Endothelial cell of umbilical vein (primary cell): ENCODE measurements around the gene STOX1. TPM values are rescaled to one million over a fixed set of nuclear protein-coding genes. Genes with fewer than 3 reads are reported as not detected.

Experiments
- BruUV-seq: library from RNA; stranded (reverse); fragments of 400-500 nt; replicated peaks from 2 replicates; lab custom pipeline; 2021; lab: Mats Ljungman, UMichigan
- CTCF ChIA-PET: fragments of 300-600, 350-600 bp; sonication (Branson Sonifier 250); formaldehyde crosslinking; loops from one replicate; lab custom pipeline; 2021; ENCODE audit warnings: antibody characterized with exemption, inconsistent platforms; lab: Charles Lee
- POLR2A ChIA-PET: fragments of 300-600, 350-600 bp; sonication (Branson Sonifier 250); formaldehyde crosslinking; loops from one replicate; lab custom pipeline; 2021; ENCODE audit warnings: antibody characterized with exemption, inconsistent platforms; lab: Charles Lee
- DNase-seq: peaks from one replicate; pipeline ENCODE4 v3.0.0-alpha.2; 2011; ENCODE audit warnings: low read depth, low spot score
- FAIRE-seq: peaks from 2 replicates; lab custom pipeline; 2011; peaks lifted over from hg19 to GRCh38; lab: Jason Lieb, UNC
- H2AFZ ChIP-seq: 2 replicates; pipeline ENCODE4 v1.6.0; 2012; ENCODE audit warnings: low read depth, low read length, control low read depth, inconsistent platforms
- H3K27ac ChIP-seq: 2 replicates; pipeline ENCODE4 v1.5.1; 2011; ENCODE audit warnings: low read depth, mild to moderate bottlenecking, control low read depth, low read length, moderate library complexity; ENCODE audit not compliant: insufficient read depth
- H3K27me3 ChIP-seq, 2 experiments: 2 replicates each; pipeline versions ENCODE4 v1.6.0 to v1.6.1; 2011; ENCODE audit warnings: low read length in 2 of 2, mixed read lengths in 1 of 2; ENCODE audit not compliant: control insufficient read depth in 2 of 2, insufficient read depth in 2 of 2
- H3K36me3 ChIP-seq, 2 experiments: 2 replicates in 1 of 2; 3 replicates in 1 of 2; pipeline ENCODE4 v1.5.1; 2011; ENCODE audit warnings: low read length in 2 of 2, mild to moderate bottlenecking in 1 of 2, moderate library complexity in 1 of 2; ENCODE audit not compliant: control insufficient read depth in 2 of 2, insufficient read depth in 2 of 2; ENCODE audit errors: extremely low read depth in 1 of 2
- H3K4me1 ChIP-seq: 3 replicates; pipeline ENCODE4 v1.5.1; 2011; ENCODE audit warnings: mild to moderate bottlenecking, low read length; ENCODE audit not compliant: control insufficient read depth, insufficient read depth; ENCODE audit errors: extremely low read depth
- H3K4me2 ChIP-seq: 2 replicates; pipeline ENCODE4 v1.6.1; 2011; ENCODE audit warnings: low read length, control low read depth, mixed read lengths; ENCODE audit not compliant: insufficient read depth
- H3K4me3 ChIP-seq, 3 experiments: fragments of 200-600 bp in 1 of 3; sonication (generic), shearing (Covaris generic) in 1 of 3; replicated peaks in 1 of 3; 2 replicates each; pipeline ENCODE4 v1.5.1; 2011 to 2016; ENCODE audit warnings: control low read depth in 3 of 3, low read length in 3 of 3, mild to moderate bottlenecking in 2 of 3, inconsistent platforms in 1 of 3, low read depth in 1 of 3, moderate library complexity in 1 of 3; ENCODE audit not compliant: insufficient read depth in 1 of 3
- H3K79me2 ChIP-seq: 2 replicates; pipeline ENCODE4 v1.6.0; 2012; ENCODE audit warnings: low read length, inconsistent platforms; ENCODE audit not compliant: control insufficient read depth, insufficient read depth
- H3K9ac ChIP-seq: replicated peaks from 2 replicates; pipeline ENCODE3; 2011; ENCODE audit warnings: low read length, control low read depth; ENCODE audit not compliant: insufficient read depth; ENCODE audit errors: extremely low read depth
- H3K9me1 ChIP-seq: replicated peaks from 3 replicates; pipeline ENCODE4 v1.6.0; 2011; ENCODE audit warnings: mild to moderate bottlenecking, low read length; ENCODE audit not compliant: control insufficient read depth, insufficient read depth; ENCODE audit errors: extremely low read depth
- H3K9me3 ChIP-seq: replicated peaks from 2 replicates; pipeline ENCODE4 v1.5.1; 2012; ENCODE audit warnings: low read length, inconsistent platforms; ENCODE audit not compliant: control insufficient read depth, insufficient read depth
- H4K20me1 ChIP-seq: replicated peaks from 2 replicates; pipeline ENCODE3; 2011; ENCODE audit warnings: mild to moderate bottlenecking, low read length; ENCODE audit not compliant: control insufficient read depth, insufficient read depth; ENCODE audit errors: extremely low read depth
- CTCF ChIP-seq, 2 donors: IDR thresholded peaks; 1 replicate in 1 of 2; 2 replicates in 1 of 2; pipeline ENCODE4 v1.5.1; 2011; ENCODE audit warnings: low read length in 2 of 2, mild to moderate bottlenecking in 2 of 2, moderate library complexity in 2 of 2, control low read depth in 1 of 2, inconsistent platforms in 1 of 2, low read depth in 1 of 2; ENCODE audit not compliant: insufficient read depth in 1 of 2; ENCODE audit errors: extremely low read depth in 1 of 2
- EZH2 ChIP-seq: IDR thresholded peaks from 2 replicates; pipeline ENCODE4 v1.6.1; 2012; ENCODE audit warnings: borderline replicate concordance, low read depth, mild to moderate bottlenecking, moderate library complexity, low read length, inconsistent platforms; ENCODE audit not compliant: severe bottlenecking
- FOS ChIP-seq: IDR thresholded peaks from 2 replicates; pipeline ENCODE4 v1.6.1; 2011; ENCODE audit warnings: mild to moderate bottlenecking, low read length, moderate library complexity, borderline replicate concordance; ENCODE audit not compliant: insufficient read depth
- GATA2 ChIP-seq: IDR thresholded peaks from 2 replicates; pipeline ENCODE4 v1.7.0; 2011; ENCODE audit warnings: low read depth, mild to moderate bottlenecking, moderate library complexity, mixed read lengths, low read length; ENCODE audit not compliant: insufficient read length, insufficient read depth
- JUN ChIP-seq: IDR thresholded peaks from 2 replicates; pipeline ENCODE4 v1.6.1; 2011; ENCODE audit warnings: borderline replicate concordance, low read depth; ENCODE audit not compliant: insufficient read length, insufficient read depth
- MAX ChIP-seq: IDR thresholded peaks from 2 replicates; pipeline ENCODE4 v1.6.1; 2011; ENCODE audit not compliant: insufficient read depth, insufficient read length
- MYC ChIP-seq: IDR thresholded peaks from one replicate; pipeline ENCODE4 v1.6.1; 2011; ENCODE audit warnings: mild to moderate bottlenecking, low read depth, low read length
- POLR2A ChIP-seq: IDR thresholded peaks from 2 replicates; pipeline ENCODE4 v1.6.1; 2012; ENCODE audit warnings: low read depth, mild to moderate bottlenecking, control low read depth, low read length
- POLR2AphosphoS5 ChIP-seq: IDR thresholded peaks from 2 replicates; pipeline ENCODE4 v1.6.1; 2012; ENCODE audit warnings: low read depth, mild to moderate bottlenecking, control low read depth, low read length, moderate library complexity; ENCODE audit not compliant: insufficient read depth
- dilution Hi-C: fragments of 300-500 bp; cut with MboI; formaldehyde crosslinking; loops from one replicate; pipeline ENCODE4 v1.15.0; 2019; ENCODE audit warnings: low sequenced_read_pairs; ENCODE audit not compliant: extremely low pct_ligation_motif_present
- intact Hi-C: fragments of 100-400 bp; cut with micrococcal nuclease; formaldehyde crosslinking; loops from one replicate; pipeline ENCODE4 v1.10.0; 2022
- polyA plus RNA-seq, 4 experiments: library from polyadenylated mRNA; depleted of rRNA in 3 of 4; stranded (reverse) in 3 of 4; unstranded in 1 of 4; fragments of >200 nt; gene quantifications; 2 replicates each; pipeline versions ENCODE4 v1.2.1 to v1.2.3, GENCODE V29; 2011 to 2012; ENCODE audit warnings: missing spikeins in 1 of 4
- total RNA-seq: library from RNA; stranded (reverse); gene quantifications from 2 replicates; pipeline ENCODE4 v1.2.3, GENCODE V29; 2021

The STOX1 gene
- total and polyA plus RNA-seq, 2 donors (not counting 3 experiments of a cell fraction or from before 2014, with no cell fraction given), result 0.06 to 0.20 TPM

DNA sequence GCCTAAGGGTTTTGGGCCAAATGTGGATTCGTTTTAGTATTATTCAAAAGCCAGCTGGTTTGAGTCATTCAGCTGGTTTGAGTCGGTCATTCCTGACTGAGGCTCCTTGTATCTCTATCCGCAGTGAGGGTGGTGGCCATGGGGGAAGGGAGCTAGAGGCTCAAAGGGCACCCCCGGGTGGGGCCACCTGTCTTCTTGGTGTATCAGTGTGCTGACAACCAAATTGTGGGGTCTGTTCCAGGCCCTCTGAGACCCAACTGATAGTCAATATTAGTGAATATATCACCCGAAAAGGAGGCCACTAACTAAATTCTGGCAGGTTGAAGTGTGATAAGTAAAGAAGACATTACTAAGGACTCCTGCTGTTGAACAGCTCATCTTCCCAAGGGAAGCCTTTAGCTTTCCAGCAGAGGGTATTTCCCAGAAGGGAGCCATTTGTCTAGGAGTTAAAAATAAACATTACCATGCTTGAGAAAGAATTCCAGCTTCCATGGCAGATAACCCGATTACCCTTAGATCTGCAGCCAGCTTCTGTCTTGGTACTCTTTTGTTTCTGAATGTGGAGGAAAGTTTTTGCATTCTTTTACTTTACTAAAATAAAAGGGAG, 43.9 kb downstream of the STOX1 start:
- Histone ChIP-seq H3K9me1 (no peaks in the 10 kb centered on the region), H3K27me3 (peaks cover 6 to 15% of the 10 kb centered on the region in 2 experiments), H3K27ac (no peak overlapping the region), H3K9me3 (no peaks in the 10 kb centered on the region), H4K20me1 (no peaks in the 10 kb centered on the region), H3K36me3 (no peaks in the 10 kb centered on the region), H3K79me2 (no peaks in the 10 kb centered on the region), H3K9ac (no peak overlapping the region), H3K4me1 (no peaks in the 10 kb centered on the region), H3K4me3 (no peak overlapping the region), H2AFZ (no peak overlapping the region), H3K4me2 (no peak overlapping the region)
- intact Hi-C loops (no loop called here), dilution Hi-C loops (no loop called here)
- TF ChIP-seq GATA2 (no peak), MYC (no peak), CTCF (IDR thresholded peaks at IDR 0.05; ENCODE audit: extremely low read depth in 1 of 2, insufficient read depth in 1 of 2, low read depth in 1 of 2, low read length in 2 of 2) (no peak), POLR2A (no peak), MAX (no peak), EZH2 (no peak), JUN (no peak), POLR2AphosphoS5 (no peak), FOS (no peak)
- ChIA-PET CTCF (no interaction called here), POLR2A (no interaction called here)
- BruUV-seq, result no TSS peak
- DNase-seq (no peak), FAIRE-seq (no peak)
